GM21447 (cell line): ENCODE measurements around the gene ICA1.

Source experiments
- ATAC-seq: cut with Tn5 transposase; IDR thresholded peaks from one replicate; pipeline ENCODE4 v1.9.1; 2021; ENCODE audit not compliant: unreplicated experiment

Gene ICA1

DNA sequence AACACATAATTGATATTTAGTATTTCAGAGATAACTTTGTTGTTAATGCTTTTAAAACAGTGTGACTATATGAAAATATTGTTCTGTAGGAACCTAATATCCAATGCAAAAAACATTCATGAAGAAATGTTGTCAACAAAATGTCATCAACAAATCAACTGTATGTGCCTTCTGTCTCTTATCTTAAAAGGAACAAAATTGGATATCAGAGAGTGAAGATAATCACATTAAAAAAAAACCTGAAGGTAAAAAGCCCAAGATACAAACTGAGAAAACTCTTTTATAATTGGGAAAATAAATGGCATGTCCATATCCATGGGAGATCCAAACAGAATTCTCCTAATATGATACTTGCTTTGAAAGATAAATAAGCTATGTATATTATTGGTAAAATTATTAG lies 33.9 kb downstream of the ICA1 start:
- ATAC-seq = no peak

DNA sequence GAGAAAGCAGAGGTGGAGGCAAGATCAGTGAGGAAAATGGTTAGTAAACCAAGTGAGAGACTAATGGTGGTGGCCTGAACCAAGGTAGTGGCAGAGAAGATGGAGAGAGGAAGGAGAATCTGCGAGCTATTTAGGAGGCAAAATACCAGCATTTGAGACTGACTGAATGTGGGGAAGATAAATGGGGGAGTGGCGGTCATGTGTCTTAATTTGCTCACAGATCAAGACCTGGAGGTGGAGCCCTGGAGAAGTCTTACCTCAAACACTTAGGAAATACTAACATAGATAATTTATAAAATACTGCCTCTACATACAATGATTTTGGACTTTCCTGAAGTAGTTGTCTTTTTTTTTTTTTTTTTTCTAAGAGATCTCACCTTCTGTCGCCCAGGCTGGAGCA lies 34.7 kb downstream of the ICA1 start:
- ATAC-seq = no peak

DNA sequence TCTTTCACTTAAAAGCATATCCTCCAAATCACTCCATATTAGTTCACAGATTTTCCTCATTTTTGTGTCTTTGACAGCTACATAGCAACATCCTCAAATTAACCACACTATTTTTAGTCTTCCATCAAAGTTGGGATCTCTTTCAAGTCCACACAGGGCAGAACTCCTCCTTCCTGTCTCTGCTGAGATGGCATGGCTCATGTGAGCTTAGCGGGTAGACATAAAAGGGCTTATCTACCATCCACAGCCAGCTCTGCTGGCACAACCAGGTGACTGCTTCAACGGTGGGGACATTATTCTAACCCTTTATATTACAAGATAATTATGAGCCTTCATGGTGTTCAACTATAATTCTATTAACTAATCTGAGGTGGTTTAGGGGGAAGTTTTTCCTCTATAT lies 35.5 kb downstream of the ICA1 start:
- ATAC-seq = no peak

DNA sequence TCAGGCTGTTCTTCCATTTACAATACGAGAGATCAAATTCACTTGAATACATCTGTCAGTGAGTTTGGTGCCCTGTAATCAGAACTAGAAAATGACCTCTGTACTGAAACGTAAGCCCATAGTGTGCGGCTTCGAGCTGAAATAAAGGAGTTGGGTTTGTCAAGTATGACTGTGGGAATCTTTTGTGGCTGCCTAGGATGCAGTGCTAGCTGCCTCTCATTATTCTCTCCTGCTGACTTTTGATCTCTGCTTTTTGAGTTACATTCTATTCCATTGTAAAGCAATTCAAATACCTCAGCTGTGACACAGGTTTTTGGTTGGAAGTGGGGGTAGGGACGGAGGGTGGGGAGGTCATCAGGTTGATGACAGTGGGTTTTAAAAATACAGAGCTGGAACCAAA lies 40.4 kb downstream of the ICA1 start:
- no peak for ATAC-seq

- ATAC-seq = no peak
Observed at GRCh38 chr7:8221101-8221495, 40.9 kb downstream of the ICA1 start.

DNA sequence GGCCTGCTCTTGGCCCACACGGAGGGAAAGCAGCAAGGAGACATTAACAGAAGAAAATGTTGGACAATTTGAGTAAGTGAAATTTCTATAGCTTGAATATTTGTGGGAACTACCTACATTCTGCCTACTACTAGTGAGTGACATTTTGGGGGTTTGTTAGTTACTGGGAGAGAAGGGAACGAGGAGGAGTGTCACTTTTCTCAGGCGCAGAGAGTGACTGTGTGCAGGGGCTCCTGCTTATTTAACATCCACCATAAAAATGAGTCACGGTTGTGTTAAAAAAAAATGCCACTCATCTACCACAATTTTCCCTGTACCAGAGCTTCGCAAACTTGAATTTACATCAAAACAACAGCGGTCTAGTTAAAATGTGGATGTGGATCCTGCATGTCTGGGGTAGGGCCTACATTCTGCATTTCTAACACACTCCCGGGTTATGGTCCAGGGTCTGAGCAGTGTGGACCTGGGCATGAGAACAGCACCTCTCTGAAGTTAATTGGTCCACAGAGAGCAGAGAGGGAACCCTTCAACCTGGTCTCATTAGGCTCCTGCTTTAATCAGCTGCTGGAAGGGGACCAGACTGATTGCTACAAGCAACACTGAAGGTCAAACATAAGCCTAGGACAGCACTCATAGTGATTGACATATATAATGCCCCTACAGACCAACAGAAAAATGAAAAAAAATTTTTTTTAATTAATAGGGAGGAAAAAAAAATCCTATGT lies 41.4 kb downstream of the ICA1 start:
- ATAC-seq = no peak

GRCh38 chr7:8217200-8218068 lies 44.5 kb downstream of the ICA1 start:
- ATAC-seq = no peak

- ATAC-seq = no peak
Observed at GRCh38 chr7:8216334-8216690, 45.7 kb downstream of the ICA1 start.

DNA sequence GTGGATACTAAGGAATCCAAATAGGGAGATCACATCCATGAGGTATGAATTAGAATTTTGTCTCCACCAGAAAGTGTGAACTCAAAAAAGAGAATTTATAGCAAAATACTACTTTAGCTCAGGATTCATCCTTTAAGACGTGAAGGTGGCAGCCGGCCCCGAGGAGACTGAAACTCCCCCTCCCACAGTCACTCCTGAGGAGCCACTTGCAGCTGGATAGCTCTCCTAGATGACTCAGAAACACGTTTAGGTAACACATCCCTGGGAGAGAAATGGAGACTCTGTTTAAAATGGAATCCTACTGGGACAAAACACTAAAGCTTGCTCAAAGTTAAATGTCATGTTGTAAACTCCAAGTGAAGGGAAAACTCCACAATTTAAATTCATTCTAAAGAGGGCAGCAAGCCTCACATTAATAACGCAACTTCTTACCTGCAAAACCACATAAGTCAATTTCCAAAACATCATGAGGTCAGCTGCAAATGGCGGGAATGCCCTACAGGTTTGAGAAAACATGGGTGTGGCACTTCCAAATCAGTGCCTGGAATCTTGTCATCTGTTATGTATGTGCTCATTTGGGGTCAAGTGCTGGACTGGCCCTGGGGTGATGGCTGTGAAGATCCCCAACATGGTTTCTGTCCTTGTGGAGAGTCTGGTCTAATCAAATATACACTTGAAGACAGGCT lies 46.2 kb downstream of the ICA1 start:
- ATAC-seq = no peak

DNA sequence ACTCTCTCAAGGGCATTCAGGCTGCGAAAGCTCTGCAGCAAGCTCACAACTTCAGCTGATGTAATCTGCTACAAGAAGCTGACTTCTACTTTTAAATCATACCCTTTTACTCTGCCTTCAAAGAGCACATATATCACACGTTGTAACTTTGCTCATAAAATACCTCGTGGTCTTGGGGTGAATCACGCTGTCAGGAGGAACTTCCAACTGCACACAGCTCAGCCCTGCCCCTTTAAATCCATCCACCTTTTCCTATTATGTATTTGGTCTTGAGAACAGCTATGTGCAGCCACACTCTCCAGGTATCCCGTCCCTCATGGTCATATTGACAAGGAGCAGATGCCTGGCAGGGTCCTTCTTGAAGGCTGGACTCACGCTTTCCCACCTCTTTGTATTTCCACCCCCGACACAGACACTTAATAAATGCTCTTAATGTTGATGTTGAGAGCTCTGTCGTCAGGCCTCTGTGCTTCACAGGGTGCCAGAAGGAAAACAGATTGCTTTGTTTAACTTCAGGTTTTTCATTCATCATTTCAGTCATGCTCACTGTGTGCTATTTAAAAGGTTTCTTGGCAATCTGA lies 47.6 kb downstream of the ICA1 start:
- no peak for ATAC-seq

DNA sequence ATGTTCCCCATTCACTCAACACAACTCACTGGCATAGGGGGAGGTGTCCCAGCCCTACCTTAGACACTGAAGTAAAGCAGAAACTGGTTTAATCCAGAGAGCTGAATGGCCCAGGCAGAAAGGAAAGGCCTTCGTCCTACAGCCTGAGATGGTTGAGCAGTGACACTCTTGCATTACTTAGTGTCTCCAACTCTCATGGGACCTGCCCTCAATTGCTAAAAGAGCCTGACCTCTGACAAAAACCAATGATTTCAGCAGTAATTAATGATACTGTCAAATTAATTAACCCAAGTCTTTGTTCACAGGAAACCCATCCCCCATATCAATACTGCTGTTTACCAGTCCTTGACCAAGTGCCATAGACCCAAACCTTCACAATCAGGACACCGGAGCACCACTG lies 48.6 kb downstream of the ICA1 start:
- no peak for ATAC-seq

DNA sequence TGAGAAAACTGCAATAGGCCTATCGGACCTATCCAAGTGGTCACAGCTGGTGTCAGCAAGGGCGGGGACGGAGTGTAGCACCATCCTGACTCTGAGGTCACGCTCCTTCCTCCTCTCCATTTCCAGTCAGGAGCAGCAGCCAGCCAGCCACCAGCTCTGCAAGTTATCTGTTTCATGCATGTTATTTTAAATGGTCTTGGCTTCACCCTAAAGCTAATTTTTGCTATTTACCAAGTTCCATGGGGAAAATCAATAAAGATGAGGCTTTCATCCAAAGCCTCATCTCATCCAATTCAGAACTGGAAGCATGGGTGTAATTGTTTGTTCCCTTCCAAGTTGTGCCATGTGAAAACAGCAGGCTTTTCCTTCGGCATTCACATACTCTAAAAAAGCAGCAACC lies 49.3 kb downstream of the ICA1 start:
- ATAC-seq = no peak

GRCh38 chr7:8211725-8212096 lies 50.3 kb downstream of the ICA1 start:
- ATAC-seq = no peak

DNA sequence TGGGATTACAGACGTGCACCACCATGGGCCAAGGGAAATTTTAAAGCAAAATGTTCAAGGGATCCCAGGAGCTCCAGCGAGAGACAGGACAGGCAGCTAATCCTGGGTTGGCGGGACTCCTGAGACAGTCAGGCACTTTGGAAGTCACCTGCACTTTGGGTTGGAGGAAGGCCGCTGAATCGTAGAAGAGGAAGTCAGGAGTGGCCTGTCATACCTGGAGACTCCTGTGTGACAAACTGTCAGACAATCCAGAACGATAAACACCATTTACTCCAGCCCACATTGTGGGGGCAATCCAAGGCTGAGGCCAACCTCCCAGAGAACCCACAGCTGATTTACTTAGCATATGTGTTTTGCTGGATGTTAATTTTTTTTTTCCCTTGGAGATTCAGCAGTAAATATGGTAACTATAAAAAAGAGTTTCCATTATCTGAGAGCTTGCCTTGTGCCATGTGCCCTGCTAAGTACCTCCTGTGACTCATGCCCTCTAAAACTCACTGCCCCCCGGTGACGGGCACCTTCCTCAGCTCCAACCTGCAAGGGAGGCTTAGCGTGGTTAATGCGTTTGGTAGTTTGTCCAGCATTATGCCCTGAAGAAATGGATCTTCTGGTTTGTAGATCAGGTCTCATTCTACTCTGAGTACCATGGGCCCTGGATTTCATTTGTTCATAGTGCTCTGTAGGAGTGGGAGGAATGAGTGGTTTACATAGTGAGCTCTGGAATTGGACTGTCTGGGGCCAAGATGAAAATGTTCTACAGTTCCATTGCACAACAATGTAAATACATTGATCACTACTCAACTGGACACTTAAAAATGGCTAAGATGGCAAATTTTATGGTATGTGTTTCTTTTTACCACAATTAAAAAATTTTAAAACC lies 50.9 kb downstream of the ICA1 start:
- ATAC-seq = no peak

DNA sequence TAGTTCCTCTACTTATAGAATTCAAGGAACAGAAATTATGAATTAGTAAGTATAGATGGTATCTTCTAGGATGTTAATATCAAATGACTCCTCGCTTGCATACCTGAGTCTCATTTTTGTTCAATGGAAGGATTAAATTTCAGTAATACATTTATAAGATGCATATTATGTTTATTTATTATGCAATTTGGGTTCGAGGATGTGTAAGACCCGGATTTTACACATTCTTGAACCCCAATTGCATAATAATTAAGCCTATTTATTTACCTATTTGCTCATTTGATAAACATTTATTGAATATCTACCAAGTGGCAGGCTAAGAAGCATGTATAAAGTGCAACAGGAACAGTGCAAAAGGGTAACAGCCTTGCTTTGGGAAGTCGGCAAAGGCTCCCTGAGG lies 52.6 kb downstream of the ICA1 start:
- no peak for ATAC-seq

GRCh38 chr7:8208816-8209215 lies 53.2 kb downstream of the ICA1 start:
- no peak for ATAC-seq

DNA sequence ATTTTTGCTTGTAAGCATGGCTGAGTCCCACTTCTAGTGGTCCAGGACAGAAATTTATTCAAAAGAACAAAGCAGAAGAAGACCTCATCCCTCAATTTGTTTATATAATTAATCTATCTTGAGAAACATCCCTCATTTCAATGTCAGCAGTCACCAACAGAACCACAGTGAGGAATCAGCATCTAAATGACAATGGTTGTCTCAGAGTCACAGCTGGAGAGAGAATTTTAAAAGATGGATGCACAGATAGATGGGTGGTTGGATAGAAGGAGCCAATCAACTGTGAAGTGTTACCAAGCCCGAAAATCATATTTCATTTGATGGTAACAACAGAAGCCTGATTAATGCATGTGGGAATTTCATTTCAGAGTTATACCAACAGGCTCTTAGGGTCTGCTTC lies 55.0 kb downstream of the ICA1 start:
- ATAC-seq = no peak

DNA sequence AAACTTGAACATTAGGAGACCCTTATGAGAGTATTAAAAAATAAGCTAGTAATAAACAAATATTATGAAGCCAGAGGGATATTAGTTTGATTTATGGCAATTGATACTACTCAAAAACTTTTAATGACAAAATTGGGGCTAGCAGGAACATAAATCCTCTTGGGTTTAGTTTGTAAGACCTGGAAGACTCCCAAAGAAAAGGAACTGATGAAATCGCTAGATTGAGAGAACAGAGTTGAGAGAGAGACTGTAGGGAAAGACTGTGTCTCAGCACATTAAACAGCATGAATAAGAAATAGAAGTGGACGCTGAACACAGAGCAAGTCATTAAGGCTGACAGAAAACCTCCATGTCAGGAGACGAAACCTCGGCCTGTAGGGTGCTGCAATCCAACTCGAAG lies 56.4 kb downstream of the ICA1 start:
- no peak for ATAC-seq

DNA sequence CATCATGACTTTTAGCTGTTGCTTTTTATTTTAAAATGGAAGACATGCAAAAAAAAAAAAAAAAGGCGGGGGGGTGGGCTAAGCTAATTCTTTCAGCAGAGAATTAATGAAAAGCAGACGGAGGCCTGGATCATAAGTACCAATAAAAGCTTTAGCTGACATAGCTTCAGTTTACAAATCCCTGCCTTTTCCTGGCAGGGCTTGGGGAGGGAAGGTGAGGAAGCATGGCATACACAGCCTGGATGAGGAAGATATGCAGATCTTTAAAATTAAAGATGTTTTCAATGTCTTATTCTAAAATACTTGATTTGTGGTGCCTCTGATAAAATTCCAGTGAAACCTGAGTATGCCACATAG lies 57.0 kb downstream of the ICA1 start:
- no peak for ATAC-seq

- no peak for ATAC-seq
Observed at GRCh38 chr7:8204339-8205030, 57.5 kb downstream of the ICA1 start.
